GM12878 (cell line): ENCODE results near the gene NUP93. TPM values are rescaled to one million over a fixed set of nuclear protein-coding genes. Genes with fewer than 3 reads are reported as not detected.

ENCODE experiments used
- ATAC-seq: fragments of 200-7000 bp; cut with Tn5 transposase; 3 replicates; pipeline ENCODE4 v1.9.1; 2020; ENCODE audit warnings: mild to moderate bottlenecking, moderate library complexity
- BruUV-seq: library from RNA; stranded (reverse); fragments of 400-500 nt; replicated peaks from 2 replicates; lab custom pipeline; 2021; lab: Mats Ljungman, UMichigan
- CTCF ChIA-PET: fragments of 300-600 bp; sonication (Branson Sonifier 250); formaldehyde crosslinking; extraction: SDS; loops from one replicate; lab custom pipeline; 2021; ENCODE audit warnings: inconsistent platforms; lab: Yijun Ruan, JAX
- POLR2A ChIA-PET: fragments of 350-600 bp; formaldehyde crosslinking; extraction: SDS; loops from one replicate; lab custom pipeline; 2021; ENCODE audit warnings: inconsistent platforms; lab: Charles Lee
- RAD21 ChIA-PET: fragments of 300-600 bp; sonication (Branson Sonifier 250); formaldehyde crosslinking; loops from one replicate; lab custom pipeline; 2023; ENCODE audit warnings: antibody characterized with exemption; ENCODE audit not compliant: unreplicated experiment; lab: Charles Lee
- SMC1A ChIA-PET: fragments of 300-600 bp; sonication (Branson Sonifier 250); formaldehyde crosslinking; loops from one replicate; lab custom pipeline; 2023; ENCODE audit not compliant: unreplicated experiment, uncharacterized antibody; lab: Charles Lee
- DNase-seq: peaks from one replicate; pipeline ENCODE4 v3.0.0-alpha.2; 2011; ENCODE audit warnings: low read depth, low spot score
- FAIRE-seq: peaks from 3 replicates; lab custom pipeline; 2011; peaks lifted over from hg19 to GRCh38; lab: Jason Lieb, UNC
- H2AFZ ChIP-seq: 2 replicates; pipeline ENCODE4 v1.6.0; 2011; ENCODE audit warnings: low read depth, low read length, control low read depth; ENCODE audit not compliant: control insufficient read depth
- H3K27ac ChIP-seq: 2 replicates; pipeline ENCODE4 v1.5.1; 2011; ENCODE audit warnings: control low read depth; ENCODE audit not compliant: control insufficient read depth, insufficient read depth
- H3K27me3 ChIP-seq, 2 experiments: replicated peaks in 1 of 2; 2 replicates each; pipeline versions ENCODE4 v1.6.0 to v1.6.1; 2011; ENCODE audit warnings: low read length in 1 of 2; ENCODE audit not compliant: control insufficient read depth in 2 of 2, insufficient read depth in 2 of 2
- H3K36me3 ChIP-seq, 2 experiments: 2 replicates each; pipeline ENCODE4 v1.5.1; 2011; ENCODE audit warnings: low read length in 1 of 2; ENCODE audit not compliant: control insufficient read depth in 2 of 2, insufficient read depth in 2 of 2
- H3K4me1 ChIP-seq: 2 replicates; pipeline ENCODE4 v1.6.1; 2011; ENCODE audit warnings: mild to moderate bottlenecking, low read length, moderate library complexity, mixed read lengths; ENCODE audit not compliant: control insufficient read depth, insufficient read depth
- H3K4me2 ChIP-seq: 2 replicates; pipeline ENCODE4 v1.6.0; 2011; ENCODE audit warnings: control low read depth; ENCODE audit not compliant: control insufficient read depth, insufficient read depth
- H3K4me3 ChIP-seq: fragments of 200-600 bp; sonication (generic); 2 replicates; pipeline ENCODE4 v1.5.1; 2016
- H3K79me2 ChIP-seq: 2 replicates; pipeline ENCODE4 v1.6.0; 2011; ENCODE audit warnings: low read length; ENCODE audit not compliant: control insufficient read depth, insufficient read depth
- H3K9ac ChIP-seq: 2 replicates; pipeline ENCODE4 v1.8.0; 2011; ENCODE audit warnings: low read length, control low read depth, mixed read lengths; ENCODE audit not compliant: control insufficient read depth, insufficient read depth
- H3K9me3 ChIP-seq: replicated peaks from 3 replicates; pipeline ENCODE4 v1.5.1; 2011; ENCODE audit warnings: mild to moderate bottlenecking, low read length; ENCODE audit not compliant: control insufficient read depth, insufficient read depth
- H4K20me1 ChIP-seq: 2 replicates; pipeline ENCODE4 v1.6.0; 2011; ENCODE audit not compliant: control insufficient read depth, insufficient read depth
- BCL11A ChIP-seq: IDR thresholded peaks from 2 replicates; pipeline ENCODE4 v1.6.1; 2011; ENCODE audit warnings: low read depth, low read length
- CBFB ChIP-seq: IDR thresholded peaks from 2 replicates; pipeline ENCODE4 v1.6.1; 2016; ENCODE audit warnings: antibody characterized with exemption, low read depth
- DPF2 ChIP-seq: fragments of 450-650 bp; IDR thresholded peaks from 2 replicates; pipeline ENCODE4 v1.6.1; 2017; ENCODE audit warnings: mild to moderate bottlenecking
- E4F1 ChIP-seq: fragments of 450-650 bp; IDR thresholded peaks from 2 replicates; pipeline ENCODE4 v1.6.1; 2018; ENCODE audit warnings: borderline replicate concordance, mild to moderate bottlenecking; ENCODE audit not compliant: partially characterized antibody
- EP300 ChIP-seq, 2 experiments: fragments of 150-350 bp in 1 of 2; IDR thresholded peaks; 2 replicates each; pipeline ENCODE4 v1.6.1; 2011 to 2012; ENCODE audit warnings: low read depth in 2 of 2, low read length in 2 of 2, borderline replicate concordance in 1 of 2, improper control_type of control experiment in 1 of 2, inconsistent platforms in 1 of 2; ENCODE audit not compliant: control insufficient read depth in 1 of 2
- EZH2 ChIP-seq: IDR thresholded peaks from 2 replicates; pipeline ENCODE4 v1.6.1; 2012; ENCODE audit warnings: low read depth, mild to moderate bottlenecking, control low read depth, inconsistent platforms, low read length, borderline replicate concordance; ENCODE audit not compliant: control insufficient read depth
- HDAC6 ChIP-seq: fragments of 200-600 bp; sonication (generic); IDR thresholded peaks from one replicate; pipeline ENCODE4 v1.8.0; 2017; ENCODE audit warnings: antibody characterized with exemption; ENCODE audit not compliant: unreplicated experiment
- MEF2A ChIP-seq: IDR thresholded peaks from 2 replicates; pipeline ENCODE4 v1.6.1; 2011; ENCODE audit warnings: low read depth, mild to moderate bottlenecking, low read length, moderate library complexity; ENCODE audit not compliant: insufficient read depth
- MLLT1 ChIP-seq: fragments of 450-650 bp; IDR thresholded peaks from 2 replicates; pipeline ENCODE4 v1.6.1; 2016; ENCODE audit warnings: mild to moderate bottlenecking
- MYB ChIP-seq: fragments of 150-350 bp; IDR thresholded peaks from 2 replicates; pipeline ENCODE4 v1.6.1; 2014; ENCODE audit warnings: mild to moderate bottlenecking, low read depth, low read length, borderline replicate concordance
- NRF1 ChIP-seq: conservative IDR thresholded peaks from 2 replicates; pipeline ENCODE4 v1.6.1; 2011; ENCODE audit warnings: mild to moderate bottlenecking, low read depth, low read length, improper control_type of control experiment
- RUNX3 ChIP-seq: IDR thresholded peaks from 2 replicates; pipeline ENCODE4 v1.6.1; 2012; ENCODE audit warnings: low read length, inconsistent platforms
- SMAD5 ChIP-seq: IDR thresholded peaks from 2 replicates; pipeline ENCODE4 v1.6.1; 2016; ENCODE audit warnings: antibody characterized with exemption, low read depth
- SMC3 ChIP-seq: IDR thresholded peaks from 2 replicates; pipeline ENCODE4 v1.6.1; 2011; ENCODE audit warnings: low read length, improper control_type of control experiment, borderline replicate concordance
- STAT1 ChIP-seq: fragments of 450-650 bp; conservative IDR thresholded peaks from 2 replicates; pipeline ENCODE4 v1.6.1; 2014; ENCODE audit warnings: antibody characterized with exemption, mild to moderate bottlenecking
- SUPT20H ChIP-seq: IDR thresholded peaks from 2 replicates; pipeline ENCODE4 v1.6.1; 2011; ENCODE audit warnings: low read depth, mild to moderate bottlenecking, low read length, moderate library complexity, borderline replicate concordance; ENCODE audit not compliant: control insufficient read depth
- TARDBP ChIP-seq: IDR thresholded peaks from 2 replicates; pipeline ENCODE4 v1.6.1; 2016; ENCODE audit warnings: borderline replicate concordance
- TCF12 ChIP-seq: IDR thresholded peaks from 2 replicates; pipeline ENCODE4 v1.6.1; 2011; ENCODE audit warnings: low read depth, mild to moderate bottlenecking, low read length
- WGBS: methylation state at CpG from one replicate; pipeline ENCODE4 v1.1.6; 2016; ENCODE audit warnings: low lambda C conversion rate; ENCODE audit not compliant: insufficient replicate concordance, insufficient coverage; ENCODE audit errors: missing lambda C conversion rate; 5-methylcytosine and 5-hydroxymethylcytosine counted together
- in situ Hi-C: fragments of 300-500 bp; cut with MboI; formaldehyde crosslinking; loops from 9 replicates; pipeline ENCODE4 v1.14.3; 2018; ENCODE audit warnings: mixed read lengths
- intact Hi-C: fragments of 100-400 bp; cut with micrococcal nuclease; formaldehyde crosslinking; loops from one replicate; pipeline ENCODE4 v1.14.2; 2022; ENCODE audit not compliant: unreplicated experiment
- polyA plus RNA-seq, 11 experiments: library from polyadenylated mRNA; depleted of rRNA in 4 of 11; unstranded in 6 of 11; stranded (reverse) in 5 of 11; fragments of >200 nt; fragmentation: Nextera tagmentation in 4 of 11; fragmentation: Illumina TruSeq in 1 of 11; extraction: Ambion mirVana in 4 of 11; extraction: Trizol in 1 of 11; gene quantifications; 1 replicate in 1 of 11; 2 replicates in 10 of 11; pipeline versions ENCODE4 v1.2.1 to v1.2.3, GENCODE V29; 2011 to 2016; ENCODE audit warnings: inconsistent platforms in 2 of 11, missing spikeins in 2 of 11, low read depth in 1 of 11
- total RNA-seq, 4 experiments: library from RNA; depleted of rRNA in 3 of 4; stranded (reverse); fragments of >200 nt in 3 of 4; fragmentation: Illumina TruSeq in 1 of 4; extraction: Trizol in 1 of 4; gene quantifications; 2 replicates each; pipeline versions ENCODE4 v1.2.1 to v1.2.3, GENCODE V29; 2013 to 2021

NUP93 gene
- total and polyA plus RNA-seq, 10 of the 15 experiments (the other 5 are each of a cell fraction or from before 2014, with no cell fraction given) = 82.2 to 175 (median 101) TPM

GRCh38 chr16:56869513-56870275 is 139.8 kb downstream of the NUP93 start (continued):
- TF ChIP-seq MYB (no peak), BCL11A (no peak), SMAD5 (no peak), DPF2 (0 out of 2 replicates have a peak, but pooled peaks have one; percentile 12), HDAC6 (no peak), TARDBP (no peak), STAT1 (no peak), EP300 (IDR thresholded peaks at IDR 0.05; ENCODE audit: borderline replicate concordance in 1 of 2, control insufficient read depth in 1 of 2, low read depth in 2 of 2, low read length in 2 of 2) (no peak), MEF2A (no peak), SMC3 (peak; percentile 25; the same call in 1 of the 2 replicates), TCF12 (no peak), SUPT20H (no peak)

GRCh38 chr16:56870276-56870888 is 140.5 kb downstream of the NUP93 start:
- WGBS = 87% methylated on average over 14 of the region's 14 CpGs
- peak; percentile 48 for ATAC-seq
- peak overlapping the region; percentile 63 for H2AFZ ChIP-seq
- TF ChIP-seq EZH2 (no peak), BCL11A (no peak), RUNX3 (peak; percentile 54; the same call in 1 of the 2 replicates), NRF1 (no peak), CBFB (0 out of 2 replicates have a peak, but pooled peaks have one; percentile 35), E4F1 (no peak), MLLT1 (peak; percentile 65; the same call in 1 of the 2 replicates)

More at GRCh38 chr16:56870276-56870888, 140.5 kb downstream of the NUP93 start:
- intact Hi-C loops = loop anchor here (2.0 kb wide), 3 partner anchors 18 to 68 kb away; no protein-coding TSS in a partner anchor
- Histone ChIP-seq H3K9ac (no peak overlapping the region), H3K27ac (no peak overlapping the region; the same call in 1 of the 2 replicates), H3K4me2 (peak overlapping the region; percentile 40), H3K4me3 (no peak overlapping the region), H4K20me1 (no peaks in the 10 kb centered on the region), H3K9me3 (no peaks in the 10 kb centered on the region), H3K4me1 (peaks cover 40% of the 10 kb centered on the region), H3K27me3 (no peaks in the 10 kb centered on the region), H3K79me2 (no peaks in the 10 kb centered on the region), H3K36me3 (no peaks in the 10 kb centered on the region)
- SMC1A ChIA-PET = interaction anchor here (0.6 to 6.0 kb wide), 8 partner anchors 11 to 175 kb away, joined by 3 to 86 read pairs (median 4); no protein-coding TSS in a partner anchor
- FAIRE-seq = no peak
- DNase-seq = no peak
- BruUV-seq = no TSS peak
- RAD21 ChIA-PET = interaction anchor here (0.7 to 9.7 kb wide), 7 partner anchors 10 to 95 kb away, joined by 3 to 126 read pairs (median 9); no protein-coding TSS in a partner anchor
- POLR2A ChIA-PET = interaction anchor here (1.1 to 3.6 kb wide), 7 partner anchors 13 to 80 kb away, joined by 3 to 11 read pairs (median 4); partner anchors contain the start of gene HERPUD1
- in situ Hi-C loops = no loop called here
- CTCF ChIA-PET = interaction anchor here (0.8 to 11.7 kb wide), 10 partner anchors 9 to 175 kb away, joined by 3 to 247 read pairs (median 10); partner anchors contain the start of genes CETP and HERPUD1
